ENCODE measurements around the gene SP1. TPM values are rescaled to one million over a fixed set of nuclear protein-coding genes. Genes with fewer than 3 reads are reported as not detected.

Gene SP1
- total RNA-seq, 1 experiment from 2014 or later = 78.4 TPM

- DNase-seq (ENCODE audit: low spot score) = no peak
- ChIA-PET CTCF (no interaction called here), POLR2A (ENCODE audit: low non-redundant PET) (no interaction called here)
- H3K9me3 ChIP-seq (ENCODE audit: low read depth, low read length, poor library complexity, severe bottlenecking) = no peaks in the 10 kb centered on the region
- TF ChIP-seq, protein P1, sequence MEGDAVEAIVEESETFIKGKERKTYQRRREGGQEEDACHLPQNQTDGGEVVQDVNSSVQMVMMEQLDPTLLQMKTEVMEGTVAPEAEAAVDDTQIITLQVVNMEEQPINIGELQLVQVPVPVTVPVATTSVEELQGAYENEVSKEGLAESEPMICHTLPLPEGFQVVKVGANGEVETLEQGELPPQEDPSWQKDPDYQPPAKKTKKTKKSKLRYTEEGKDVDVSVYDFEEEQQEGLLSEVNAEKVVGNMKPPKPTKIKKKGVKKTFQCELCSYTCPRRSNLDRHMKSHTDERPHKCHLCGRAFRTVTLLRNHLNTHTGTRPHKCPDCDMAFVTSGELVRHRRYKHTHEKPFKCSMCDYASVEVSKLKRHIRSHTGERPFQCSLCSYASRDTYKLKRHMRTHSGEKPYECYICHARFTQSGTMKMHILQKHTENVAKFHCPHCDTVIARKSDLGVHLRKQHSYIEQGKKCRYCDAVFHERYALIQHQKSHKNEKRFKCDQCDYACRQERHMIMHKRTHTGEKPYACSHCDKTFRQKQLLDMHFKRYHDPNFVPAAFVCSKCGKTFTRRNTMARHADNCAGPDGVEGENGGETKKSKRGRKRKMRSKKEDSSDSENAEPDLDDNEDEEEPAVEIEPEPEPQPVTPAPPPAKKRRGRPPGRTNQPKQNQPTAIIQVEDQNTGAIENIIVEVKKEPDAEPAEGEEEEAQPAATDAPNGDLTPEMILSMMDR (conservative IDR thresholded peaks at IDR 0.05; ENCODE audit: low read depth, low read length) = no peak
- no peak for TF ChIP-seq EZH2 (IDR thresholded peaks at IDR 0.05; ENCODE audit: borderline replicate concordance, low read depth, low read length, poor library complexity, severe bottlenecking)
- peaks cover 23% of the 10 kb centered on the region for H3K4me1 ChIP-seq (ENCODE audit: insufficient read depth, low read length, poor library complexity, severe bottlenecking)
- H3K4me3 ChIP-seq (ENCODE audit: low read depth, low read length, poor library complexity, severe bottlenecking) = no peak overlapping the region
- H3K27me3 ChIP-seq (replicated peaks; ENCODE audit: insufficient read depth, low read depth, low read length, poor library complexity) = no peaks in the 10 kb centered on the region
- peaks cover 19% of the 10 kb centered on the region for H3K36me3 ChIP-seq (ENCODE audit: insufficient read depth, low read length, poor library complexity, severe bottlenecking)
- intact Hi-C loops (cut with micrococcal nuclease; ENCODE audit: unreplicated experiment) = no loop called here
- no TSS peak for BruUV-seq (replicated peaks)
- H3K27ac ChIP-seq (ENCODE audit: low read depth, low read length, poor library complexity, severe bottlenecking) = peak overlapping the region; percentile 89
Observed at GRCh38 chr12:53378222-53378621, 1.8 kb upstream of the SP1 start.

- CTCF ChIA-PET = interaction anchor here (0.5 to 1.5 kb wide), 4 partner anchors 27 to 313 kb away, joined by 3 to 7 read pairs (median 5); no protein-coding TSS in a partner anchor
- H3K36me3 ChIP-seq (ENCODE audit: insufficient read depth, low read length, poor library complexity, severe bottlenecking) = peaks cover 26% of the 10 kb centered on the region
- BruUV-seq (replicated peaks) = TSS peak; percentile 99
- H3K9me3 ChIP-seq (ENCODE audit: low read depth, low read length, poor library complexity, severe bottlenecking) = no peaks in the 10 kb centered on the region
- H3K4me1 ChIP-seq (ENCODE audit: insufficient read depth, low read length, poor library complexity, severe bottlenecking) = peaks cover 26% of the 10 kb centered on the region
- intact Hi-C loops (cut with micrococcal nuclease; ENCODE audit: unreplicated experiment) = no loop called here
- H3K4me3 ChIP-seq (ENCODE audit: low read depth, low read length, poor library complexity, severe bottlenecking) = peak overlapping the region; percentile 37
- POLR2A ChIA-PET (ENCODE audit: low non-redundant PET) = interaction anchor here (0.6 to 1.0 kb wide), 2 partner anchors 88 to 122 kb away, joined by 3 to 7 read pairs; partner anchors contain the start of gene TARBP2
- DNase-seq (ENCODE audit: low spot score) = no peak
- H3K27me3 ChIP-seq (replicated peaks; ENCODE audit: insufficient read depth, low read depth, low read length, poor library complexity) = no peaks in the 10 kb centered on the region
- TF ChIP-seq, protein P1 (conservative IDR thresholded peaks at IDR 0.05; ENCODE audit: low read depth, low read length) = no peak
- no peak for TF ChIP-seq EZH2 (IDR thresholded peaks at IDR 0.05; ENCODE audit: borderline replicate concordance, low read depth, low read length, poor library complexity, severe bottlenecking)
- H3K27ac ChIP-seq (ENCODE audit: low read depth, low read length, poor library complexity, severe bottlenecking) = peak overlapping the region; percentile 89
Observed at GRCh38 chr12:53378724-53379388, 1.1 kb upstream of the SP1 start.

- ChIA-PET CTCF (interaction anchor here (0.5 to 1.5 kb wide), 7 partner anchors 27 to 314 kb away, joined by 3 to 7 read pairs (median 5); no protein-coding TSS in a partner anchor), POLR2A (ENCODE audit: low non-redundant PET) (interaction anchor here (0.6 to 1.0 kb wide), 5 partner anchors 23 to 121 kb away, joined by 3 to 8 read pairs (median 7); partner anchors contain the start of gene TARBP2)
- peak overlapping the region; percentile 98 for H3K27ac ChIP-seq (ENCODE audit: low read depth, low read length, poor library complexity, severe bottlenecking)
- peaks cover 26% of the 10 kb centered on the region for H3K4me1 ChIP-seq (ENCODE audit: insufficient read depth, low read length, poor library complexity, severe bottlenecking)
- peaks cover 29% of the 10 kb centered on the region for H3K36me3 ChIP-seq (ENCODE audit: insufficient read depth, low read length, poor library complexity, severe bottlenecking)
- intact Hi-C loops (cut with micrococcal nuclease; ENCODE audit: unreplicated experiment) = no loop called here
- no peak for TF ChIP-seq EZH2 (IDR thresholded peaks at IDR 0.05; ENCODE audit: borderline replicate concordance, low read depth, low read length, poor library complexity, severe bottlenecking)
- TF ChIP-seq, protein P1 (conservative IDR thresholded peaks at IDR 0.05; ENCODE audit: low read depth, low read length) = no peak
- peak; percentile 100 for DNase-seq (ENCODE audit: low spot score)
- H3K27me3 ChIP-seq (replicated peaks; ENCODE audit: insufficient read depth, low read depth, low read length, poor library complexity) = no peaks in the 10 kb centered on the region
- BruUV-seq (replicated peaks) = no TSS peak
- peak overlapping the region; percentile 77 for H3K4me3 ChIP-seq (ENCODE audit: low read depth, low read length, poor library complexity, severe bottlenecking)
- no peaks in the 10 kb centered on the region for H3K9me3 ChIP-seq (ENCODE audit: low read depth, low read length, poor library complexity, severe bottlenecking)
Observed at GRCh38 chr12:53379389-53380103, 430 bp upstream of the SP1 start.

Data from A673 (cell line).